Measurements from ENCODE around the gene MIB1.
A peak's percentile ranks its signal among the peaks of the same experiment; 100 is the strongest.
"Not testable (repeated sequence)": the region's sequence is repeated elsewhere in the genome, so short reads cannot be mapped to it uniquely, and the experiment has no call there.

Gene MIB1

DNA sequence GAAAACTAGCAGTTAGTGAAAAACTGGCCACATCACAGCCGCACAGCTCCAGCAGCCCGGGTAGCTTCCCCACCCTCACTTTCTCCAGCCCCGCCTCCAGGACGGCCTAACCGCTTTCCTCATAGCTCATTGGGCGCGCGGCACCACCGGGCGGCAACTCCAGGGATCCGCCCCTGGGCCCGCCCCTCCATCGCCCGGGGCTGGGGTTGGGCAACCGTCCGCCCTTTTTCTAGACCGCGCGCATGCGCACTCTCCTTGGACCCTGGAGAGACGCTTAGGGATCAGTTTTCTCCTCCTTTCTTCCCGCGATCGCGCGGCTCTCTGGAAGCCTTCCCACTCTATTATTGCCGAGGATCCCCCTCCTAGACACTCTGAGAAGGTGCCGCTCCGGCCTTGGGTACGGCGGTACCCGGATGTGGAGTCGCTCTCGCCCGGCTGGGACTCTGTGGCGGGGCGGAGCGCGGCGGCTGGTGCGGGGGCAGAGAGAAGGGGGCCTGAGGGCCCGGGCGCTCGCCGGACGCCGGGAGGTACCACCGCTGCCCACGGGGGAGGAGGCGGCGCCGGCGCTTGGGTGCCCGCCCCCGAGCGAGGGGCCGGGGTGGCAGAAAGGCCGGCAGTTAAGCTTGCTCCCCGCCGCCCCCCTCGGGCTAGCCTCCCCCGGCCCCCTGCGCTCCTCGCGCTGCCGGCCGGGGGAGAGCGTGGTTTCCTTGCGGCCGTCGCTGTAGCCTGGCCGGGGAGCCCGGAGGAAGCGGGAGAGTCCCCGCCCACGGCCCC is at the start of gene MIB1:
Gene MIB1 (plus strand): TSS at position 255 of the 774 bp plus-strand sequence. CDS start 792 bp downstream, outside the sequence.
- peak; percentile 97 for DNase-seq

- no peak for DNase-seq
Measured at GRCh38 chr18:21693322-21693721, 47.3 kb upstream of the MIB1 start.

DNA sequence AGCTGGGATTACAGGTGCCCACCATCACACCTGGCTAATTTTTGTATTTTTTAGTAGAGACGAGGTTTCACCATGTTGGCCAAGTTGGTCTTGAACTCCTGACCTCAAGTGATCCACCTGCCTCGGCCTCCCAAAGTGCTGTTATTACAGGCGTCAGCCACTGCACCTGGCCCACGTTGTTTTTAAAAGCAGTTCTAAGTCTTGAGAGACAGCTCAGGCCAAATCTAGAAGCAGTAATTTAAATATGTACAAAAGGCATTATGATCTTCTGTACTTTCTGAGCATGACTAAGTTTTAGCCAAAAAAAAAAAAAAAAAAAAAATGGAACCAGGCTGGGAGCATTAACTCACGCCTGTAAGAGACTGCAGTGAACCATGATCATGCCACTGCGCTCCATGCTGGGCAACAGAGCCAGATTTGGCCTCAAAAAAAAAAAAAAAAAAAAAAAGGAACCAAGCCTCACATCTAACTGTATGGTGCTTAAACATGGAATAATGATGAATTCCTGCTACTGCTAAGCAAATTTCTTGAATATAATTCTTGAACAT is 40.0 kb upstream of the MIB1 start:
- no peak for DNase-seq

DNA sequence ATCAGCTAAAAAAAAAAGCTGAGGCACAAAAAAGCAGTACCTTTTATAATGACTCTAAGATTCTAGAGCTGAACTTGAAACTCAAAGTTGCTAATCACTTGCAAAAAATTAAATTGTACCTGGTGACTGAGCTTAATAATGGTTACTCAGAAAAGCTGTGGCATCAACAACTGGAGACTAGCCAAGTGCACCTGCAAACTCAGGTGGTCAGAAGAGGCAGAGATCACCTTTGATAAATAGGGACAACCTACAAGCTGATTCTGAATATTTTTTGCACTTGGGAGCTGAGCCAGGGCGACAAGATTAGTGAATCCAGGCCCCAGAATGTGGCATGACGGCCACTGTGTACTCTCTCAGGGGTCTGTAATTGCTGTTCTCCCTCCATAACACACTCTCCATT is 39.0 kb upstream of the MIB1 start:
- DNase-seq: no peak

GRCh38 chr18:21702602-21703001 is 38.0 kb upstream of the MIB1 start:
- DNase-seq: no peak

GRCh38 chr18:21703241-21703820 is 37.3 kb upstream of the MIB1 start:
- DNase-seq: peak in 1 of 2 experiments; percentile 36

DNA sequence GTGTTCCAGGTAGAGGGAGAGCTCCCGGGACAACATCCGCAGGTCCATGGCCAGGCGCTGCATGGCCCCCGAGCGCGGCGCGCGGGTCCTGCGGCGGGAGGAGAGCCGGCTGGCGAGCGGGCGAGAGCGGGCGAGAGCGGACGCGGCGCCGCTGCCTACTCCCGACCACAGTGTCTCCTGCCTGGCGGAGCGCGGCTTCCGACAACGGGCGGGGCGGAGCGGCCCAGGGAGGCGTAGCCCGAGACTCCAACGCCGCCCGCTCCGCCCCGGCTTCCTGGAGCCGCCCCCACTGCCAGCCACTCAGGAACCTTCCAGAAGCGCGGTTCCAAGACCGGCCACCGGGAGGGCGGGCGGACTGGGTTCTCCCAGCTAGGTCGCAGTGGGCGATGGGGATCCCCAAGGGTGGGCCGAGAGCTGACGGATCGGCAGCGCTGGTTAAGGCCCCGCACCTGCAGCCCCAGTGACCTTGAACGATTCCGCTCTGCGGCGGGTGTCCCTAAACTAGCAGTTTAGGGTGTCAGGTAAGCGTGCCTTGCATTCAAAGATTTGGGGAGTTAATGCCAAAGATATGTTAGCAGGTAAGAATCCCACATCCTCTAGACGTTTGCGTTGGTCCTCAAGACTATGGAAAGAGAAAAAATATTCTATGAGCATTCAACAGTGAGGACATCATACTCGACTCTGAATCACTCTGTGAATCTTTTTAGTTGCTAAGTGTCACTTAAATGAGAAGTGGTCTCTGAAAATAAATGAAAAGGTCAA is 35.8 kb upstream of the MIB1 start, which contains the start of gene ABHD3:
Gene ABHD3 (minus strand): TSS at position 172 of the 762 bp plus-strand sequence. CDS start 109 bp downstream, at position 63.
- peak; percentile 92 to 93 for DNase-seq

DNA sequence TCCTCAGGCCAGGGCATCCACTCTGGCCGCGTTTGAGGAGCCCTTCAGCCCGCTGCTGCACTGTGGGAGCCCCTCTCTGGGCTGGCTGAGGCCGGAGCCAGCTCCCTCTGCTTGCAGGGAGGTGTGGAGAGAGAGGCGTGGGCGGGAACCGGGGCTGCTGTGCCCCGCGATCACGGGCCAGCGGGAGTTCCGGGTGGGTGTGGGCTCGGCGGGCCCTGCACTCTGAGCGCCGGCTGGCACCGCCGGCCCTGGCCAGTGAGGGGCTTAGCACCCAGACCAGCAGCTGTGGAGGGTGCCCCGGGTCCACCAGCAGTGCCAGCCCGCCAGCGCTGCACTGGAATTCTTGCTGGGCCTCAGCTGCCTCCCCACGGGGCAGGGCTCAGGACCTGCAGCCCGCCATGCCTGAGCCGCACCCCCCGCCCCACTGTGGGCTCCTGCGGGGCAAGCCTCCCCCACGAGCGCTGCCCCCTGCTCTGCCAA is 34.2 kb upstream of the MIB1 start:
- no peak for DNase-seq

- not testable (repeated sequence) for DNase-seq
Measured at GRCh38 chr18:21707130-21707529, 33.5 kb upstream of the MIB1 start.

DNA sequence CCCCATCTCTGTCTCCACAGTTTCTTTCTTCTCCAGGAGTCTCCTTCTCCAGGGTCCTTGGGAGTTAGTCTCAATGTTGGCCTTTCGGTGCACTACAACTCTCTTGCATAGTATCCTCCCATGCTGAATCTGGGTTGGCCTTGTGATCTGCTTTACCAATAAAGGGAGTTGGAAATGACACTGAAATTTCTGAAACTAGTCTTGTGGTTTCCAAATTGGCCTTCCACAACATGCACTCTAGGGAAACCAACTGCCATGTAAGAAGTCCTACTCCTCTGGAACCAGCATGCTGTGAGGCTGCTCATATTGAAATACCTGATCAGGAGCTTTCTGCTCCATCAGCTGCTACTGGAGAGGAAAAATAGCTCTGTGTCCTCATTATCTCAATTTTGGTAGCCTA is 26.1 kb upstream of the MIB1 start:
- DNase-seq: no peak

DNA sequence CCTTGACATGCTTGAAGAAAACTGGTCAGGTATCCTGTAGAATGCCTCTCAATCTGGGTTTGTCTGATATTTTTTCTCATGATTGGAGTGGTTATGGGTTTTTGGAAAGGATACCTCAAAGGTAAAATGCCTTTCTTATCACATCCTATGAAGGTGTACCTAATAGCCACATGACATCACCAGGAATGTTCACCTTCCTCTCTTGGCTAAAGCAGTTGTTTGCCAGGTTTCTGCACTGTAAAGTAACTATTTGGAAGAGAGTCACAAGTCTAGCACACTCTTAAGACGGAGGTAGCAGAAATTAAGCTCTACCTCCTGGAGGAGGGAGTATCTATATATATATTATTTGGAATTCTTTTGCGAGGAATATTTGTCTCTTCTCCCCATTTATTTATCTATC is 17.9 kb upstream of the MIB1 start:
- no peak for DNase-seq

GRCh38 chr18:21725201-21725600 is 15.4 kb upstream of the MIB1 start:
- no peak for DNase-seq

DNA sequence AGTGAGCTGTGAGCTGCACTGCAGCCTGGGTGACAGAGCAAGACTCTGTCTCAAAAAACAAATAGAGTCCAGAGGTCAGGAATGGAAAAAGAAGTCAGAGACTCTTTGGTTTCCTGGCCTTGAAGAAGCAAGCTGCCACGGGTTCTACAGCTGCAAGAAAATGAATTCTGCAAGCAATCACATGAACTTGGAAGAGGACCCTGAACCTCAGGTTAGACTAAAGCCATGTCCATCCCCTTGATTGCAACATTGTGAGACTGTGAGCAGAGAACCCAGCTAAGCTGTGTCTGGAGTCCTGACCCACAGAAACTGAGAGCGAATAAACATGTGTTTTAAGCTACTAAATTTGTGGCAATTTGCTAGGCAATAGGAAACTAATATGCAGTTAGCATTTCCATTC is 12.9 kb upstream of the MIB1 start:
- DNase-seq: no peak

GRCh38 chr18:21733011-21733410 is 7.6 kb upstream of the MIB1 start:
- DNase-seq: no peak

DNA sequence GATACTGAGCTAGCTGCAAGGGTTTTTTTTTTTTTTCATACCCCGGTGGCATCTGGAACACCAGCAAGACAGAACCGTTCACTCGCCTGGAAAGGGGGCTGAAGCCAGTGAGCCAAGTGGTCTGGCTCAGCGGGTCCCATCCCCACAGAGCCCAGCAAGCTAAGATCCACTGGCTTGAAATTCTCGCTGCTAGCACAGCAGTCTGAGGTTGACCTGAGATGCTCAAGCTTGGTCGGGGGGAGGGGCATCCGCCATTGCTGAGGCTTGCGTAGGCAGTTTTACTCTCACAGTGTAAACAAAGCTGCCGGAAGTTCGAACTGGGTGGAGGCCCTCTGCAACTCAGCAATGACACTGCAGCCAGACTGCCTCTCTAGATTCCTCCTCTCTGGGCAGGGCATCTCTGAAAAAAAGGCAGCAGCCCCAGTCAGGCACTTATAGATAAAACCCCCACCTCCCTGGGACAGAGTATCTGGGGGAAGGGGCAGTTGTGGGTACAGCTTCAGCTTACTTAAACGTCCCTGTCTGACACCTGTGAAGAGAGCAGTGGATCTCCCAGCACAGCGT is 5.1 kb upstream of the MIB1 start:
- DNase-seq: no peak

- not testable (repeated sequence) for DNase-seq
Measured at GRCh38 chr18:21736926-21737325, 3.7 kb upstream of the MIB1 start.

DNA sequence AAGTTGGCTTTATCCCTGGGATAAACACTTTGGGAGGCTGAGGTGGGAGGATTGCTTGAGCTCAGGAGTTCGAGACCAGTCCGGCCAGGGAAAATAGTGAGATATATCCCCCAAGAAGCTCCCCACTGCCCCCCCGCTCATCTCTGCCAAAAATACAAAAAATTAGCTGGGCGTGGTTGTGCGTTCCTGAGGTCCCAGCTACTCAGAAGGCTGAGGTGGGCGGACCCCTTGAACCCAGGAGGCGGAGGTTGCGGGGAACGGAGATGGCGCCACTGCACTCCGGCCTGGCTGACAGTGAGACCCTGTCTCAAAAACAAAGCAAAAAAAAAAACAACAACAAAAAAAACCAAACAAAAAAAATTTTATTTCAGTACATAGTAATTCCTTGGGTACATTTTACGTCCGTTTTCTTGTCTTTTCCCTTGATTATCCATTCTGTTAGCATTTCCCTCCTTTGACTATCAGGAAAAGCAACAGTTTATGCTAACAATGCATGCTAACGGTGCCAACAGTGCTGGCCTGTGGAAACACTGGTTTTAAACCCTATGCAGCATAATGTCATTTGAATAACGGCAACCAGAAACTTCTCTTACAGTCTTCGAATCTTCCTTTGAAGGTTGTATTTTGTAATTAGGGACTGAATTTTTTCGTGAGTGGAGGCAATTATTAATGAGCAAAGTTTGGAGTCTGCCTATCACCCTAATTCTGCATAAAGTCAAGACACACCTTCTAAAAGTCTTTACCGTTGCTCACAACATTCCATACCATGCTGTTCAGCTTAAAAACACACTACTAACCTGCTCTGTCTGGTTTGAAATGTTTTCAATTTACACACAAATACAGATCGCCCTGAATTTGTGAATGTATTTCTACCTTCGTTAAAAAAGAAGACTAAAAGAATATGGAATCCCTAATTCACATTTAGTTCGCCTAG is 721 bp upstream of the MIB1 start:
- DNase-seq: no peak

DNA sequence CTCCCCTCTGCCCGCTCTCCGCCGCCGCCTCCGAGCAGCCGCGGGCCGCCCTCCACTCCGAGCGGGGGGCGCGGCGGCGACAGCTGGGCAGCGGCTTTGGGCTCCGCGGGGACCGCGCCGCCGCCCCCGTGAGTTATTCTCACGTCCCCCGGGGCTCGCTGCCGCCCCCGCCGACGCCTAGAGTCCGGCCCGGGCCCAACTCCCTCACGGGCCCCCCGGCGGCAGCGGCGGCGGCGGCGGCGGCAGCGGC is 645 bp downstream of the MIB1 start:
- no peak for DNase-seq

DNA sequence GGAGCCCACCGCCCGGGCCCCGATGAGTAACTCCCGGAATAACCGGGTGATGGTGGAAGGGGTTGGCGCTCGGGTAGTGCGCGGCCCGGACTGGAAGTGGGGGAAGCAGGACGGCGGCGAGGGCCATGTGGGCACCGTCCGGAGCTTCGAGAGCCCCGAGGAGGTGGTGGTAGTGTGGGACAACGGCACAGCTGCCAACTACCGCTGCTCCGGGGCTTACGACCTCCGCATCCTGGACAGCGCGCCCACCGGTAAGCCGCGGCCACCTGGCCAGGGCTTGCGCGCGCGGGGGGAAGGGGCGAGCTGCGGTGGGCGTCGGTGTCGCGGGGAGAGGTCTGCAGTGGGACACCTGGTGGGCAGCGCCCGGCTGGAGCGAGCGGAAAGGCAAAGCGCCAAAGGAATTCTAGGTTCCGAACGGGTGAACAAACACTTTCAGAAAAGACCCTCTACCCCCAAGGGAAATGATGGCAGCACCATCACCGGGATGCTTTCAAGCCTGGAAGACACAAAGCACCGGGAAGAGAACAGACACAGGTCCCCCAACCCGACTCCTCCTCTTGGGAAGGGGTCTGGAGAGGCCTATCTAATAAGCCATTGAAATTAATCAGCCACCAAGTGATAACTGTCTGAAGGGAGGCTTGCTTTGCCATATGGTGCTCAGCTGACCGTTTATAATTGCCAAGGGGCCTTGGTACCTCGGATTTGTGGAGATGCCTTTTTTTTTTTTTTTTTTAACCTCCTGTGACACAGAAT is 1.1 kb downstream of the MIB1 start:
- peak; percentile 21 to 42 for DNase-seq

GRCh38 chr18:21742315-21742687 is 1.7 kb downstream of the MIB1 start:
- DNase-seq: no peak

- no peak for DNase-seq
Measured at GRCh38 chr18:21743166-21743832, 2.7 kb downstream of the MIB1 start.

All from NCI-H2081 (cell line).